OCI-LY7 (cell line): Measurements from ENCODE around the gene LIN7A.

Source experiments
- EZH2phosphoT487 ChIP-seq: fragments of 200-600 bp; sonication (generic); IDR thresholded peaks from 2 replicates; pipeline ENCODE4 v1.6.1; 2018; ENCODE audit warnings: low read depth, borderline replicate concordance, mild to moderate bottlenecking, mixed run types, antibody characterized with exemption, low read length, moderate library complexity, mixed read lengths
- TF ChIP-seq, protein P1 (sequence below): fragments of 200-600 bp; sonication (generic); conservative IDR thresholded peaks from 2 replicates; pipeline ENCODE4 v1.5.1; 2014; ENCODE audit warnings: mild to moderate bottlenecking, antibody characterized with exemption, low read length, moderate library complexity, mixed read lengths

DNA sequence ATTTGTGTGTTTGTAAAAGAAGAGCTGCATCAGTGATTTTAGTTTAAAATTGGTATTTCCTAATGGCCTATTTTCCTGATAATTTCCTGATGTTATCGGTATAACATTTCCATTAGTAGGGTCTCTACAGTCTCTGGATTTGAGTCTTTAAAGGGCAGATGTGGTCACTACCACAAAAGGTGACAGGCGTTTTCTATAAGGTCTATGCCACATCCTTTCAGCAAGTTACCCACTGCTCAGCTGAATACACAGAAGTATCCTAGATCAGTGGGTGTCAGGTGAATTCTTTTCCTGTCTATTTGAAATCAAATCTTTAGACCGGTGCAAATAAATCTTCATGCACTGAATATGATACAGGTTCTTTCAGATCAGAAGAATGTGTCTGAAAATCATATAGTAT, 90.2 kb downstream of the LIN7A start:
- TF ChIP-seq, protein P1, sequence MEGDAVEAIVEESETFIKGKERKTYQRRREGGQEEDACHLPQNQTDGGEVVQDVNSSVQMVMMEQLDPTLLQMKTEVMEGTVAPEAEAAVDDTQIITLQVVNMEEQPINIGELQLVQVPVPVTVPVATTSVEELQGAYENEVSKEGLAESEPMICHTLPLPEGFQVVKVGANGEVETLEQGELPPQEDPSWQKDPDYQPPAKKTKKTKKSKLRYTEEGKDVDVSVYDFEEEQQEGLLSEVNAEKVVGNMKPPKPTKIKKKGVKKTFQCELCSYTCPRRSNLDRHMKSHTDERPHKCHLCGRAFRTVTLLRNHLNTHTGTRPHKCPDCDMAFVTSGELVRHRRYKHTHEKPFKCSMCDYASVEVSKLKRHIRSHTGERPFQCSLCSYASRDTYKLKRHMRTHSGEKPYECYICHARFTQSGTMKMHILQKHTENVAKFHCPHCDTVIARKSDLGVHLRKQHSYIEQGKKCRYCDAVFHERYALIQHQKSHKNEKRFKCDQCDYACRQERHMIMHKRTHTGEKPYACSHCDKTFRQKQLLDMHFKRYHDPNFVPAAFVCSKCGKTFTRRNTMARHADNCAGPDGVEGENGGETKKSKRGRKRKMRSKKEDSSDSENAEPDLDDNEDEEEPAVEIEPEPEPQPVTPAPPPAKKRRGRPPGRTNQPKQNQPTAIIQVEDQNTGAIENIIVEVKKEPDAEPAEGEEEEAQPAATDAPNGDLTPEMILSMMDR, result no peak
- no peak for TF ChIP-seq EZH2phosphoT487
